GM15510 (cell line): ENCODE results near the gene PRRT1.

Experiments used
- POLR2A ChIP-seq: IDR thresholded peaks from 3 replicates; pipeline ENCODE4 v1.6.1; 2011; ENCODE audit warnings: borderline replicate concordance; ENCODE audit not compliant: insufficient read length; ENCODE audit errors: extremely low read depth

The PRRT1 gene

DNA sequence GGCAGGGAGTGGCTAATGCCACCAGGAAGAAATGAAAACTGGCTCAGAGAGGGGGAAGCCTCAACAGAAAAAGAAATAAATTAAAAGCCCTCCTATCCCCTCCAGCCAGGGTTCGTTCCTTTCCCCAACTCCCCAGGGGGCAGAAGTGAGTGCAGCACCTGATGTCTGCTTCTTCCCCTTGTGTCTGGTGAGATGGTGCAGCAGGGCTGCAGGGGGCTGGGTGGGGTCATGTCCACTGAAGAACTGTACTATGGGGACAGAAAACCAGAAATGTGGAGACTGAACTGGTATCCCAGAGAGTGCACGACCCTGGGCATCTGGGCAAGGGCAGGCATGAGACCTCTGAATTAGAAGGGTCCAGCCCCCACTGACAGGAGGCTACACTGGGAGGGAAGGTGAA is 16.6 kb upstream of the PRRT1 start:
- no peak for TF ChIP-seq POLR2A

DNA sequence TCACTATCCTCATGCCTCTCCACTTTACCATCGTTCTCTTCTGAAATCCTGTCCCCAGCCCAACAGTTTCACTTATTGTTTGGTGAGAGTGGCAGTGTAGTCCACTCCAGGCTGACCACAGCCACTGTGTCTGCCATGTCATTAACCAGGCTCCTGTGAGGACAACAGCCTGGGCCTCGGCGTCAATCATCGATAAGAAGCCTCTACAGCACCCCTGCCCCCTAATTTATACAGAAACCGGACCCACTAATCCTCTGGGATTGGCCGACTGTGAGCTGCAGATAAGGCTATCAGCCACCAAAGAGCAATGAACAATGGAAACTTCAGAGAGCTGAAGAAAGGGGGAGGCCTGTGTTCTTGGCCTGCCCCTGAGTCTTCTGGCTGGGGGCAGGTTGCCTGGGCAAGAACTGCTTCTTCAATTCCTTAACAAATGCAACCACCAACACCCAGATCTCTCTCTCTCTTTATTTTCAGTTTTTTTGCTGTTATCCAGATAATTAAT is 16.1 kb upstream of the PRRT1 start:
- no peak for TF ChIP-seq POLR2A

DNA sequence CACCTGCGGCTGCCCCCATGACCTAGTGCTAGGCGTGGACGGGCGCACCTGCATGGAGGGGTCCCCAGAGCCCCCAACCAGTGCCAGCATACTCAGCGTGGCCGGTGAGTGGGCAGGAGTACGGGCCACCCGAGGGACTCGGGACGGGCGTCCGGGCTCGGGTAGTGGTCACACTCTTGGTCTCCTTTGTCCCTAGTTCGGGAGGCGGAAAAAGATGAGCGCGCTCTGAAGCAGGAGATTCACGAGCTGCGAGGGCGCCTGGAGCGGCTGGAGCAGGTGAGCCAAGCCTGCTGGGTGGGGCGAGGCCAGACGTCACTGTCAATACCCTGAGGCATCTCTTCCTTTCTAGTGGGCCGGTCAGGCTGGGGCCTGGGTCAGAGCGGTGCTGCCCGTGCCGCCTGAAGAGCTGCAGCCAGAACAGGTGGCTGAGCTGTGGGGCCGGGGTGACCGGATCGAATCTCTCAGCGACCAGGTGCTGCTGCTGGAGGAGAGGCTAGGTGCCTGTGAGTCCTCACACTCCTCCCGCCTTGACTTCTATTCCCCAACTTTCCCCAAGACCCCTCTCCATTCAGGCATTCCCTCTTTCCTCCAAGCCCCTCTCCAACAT is 15.5 kb upstream of the PRRT1 start:
- TF ChIP-seq POLR2A = no peak

DNA sequence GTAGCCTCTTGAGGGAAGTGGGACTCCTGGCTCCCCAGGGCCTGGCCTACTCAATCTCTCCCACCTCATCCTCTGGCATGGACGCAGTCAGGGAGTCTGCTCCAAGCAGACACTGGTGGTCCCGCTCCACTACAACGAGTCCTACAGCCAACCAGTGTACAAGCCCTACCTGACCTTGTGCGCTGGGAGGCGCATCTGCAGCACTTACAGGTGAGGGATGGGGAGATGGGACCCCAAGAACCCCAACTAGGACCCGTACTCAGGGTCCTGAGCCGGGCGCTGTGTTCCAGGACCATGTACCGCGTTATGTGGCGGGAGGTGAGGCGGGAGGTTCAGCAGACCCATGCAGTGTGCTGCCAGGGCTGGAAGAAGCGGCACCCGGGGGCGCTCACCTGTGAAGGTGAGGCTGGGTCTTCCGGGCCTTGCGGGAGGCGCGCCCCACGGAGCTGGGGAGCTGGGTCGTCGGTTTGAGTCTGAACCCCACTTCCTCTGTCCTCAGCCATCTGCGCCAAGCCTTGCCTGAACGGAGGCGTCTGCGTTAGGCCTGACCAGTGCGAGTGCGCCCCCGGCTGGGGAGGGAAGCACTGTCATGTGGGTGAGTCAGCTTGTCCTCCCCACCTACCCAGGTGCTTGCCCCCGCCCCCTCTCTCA is 14.8 kb upstream of the PRRT1 start:
- TF ChIP-seq POLR2A = no peak

DNA sequence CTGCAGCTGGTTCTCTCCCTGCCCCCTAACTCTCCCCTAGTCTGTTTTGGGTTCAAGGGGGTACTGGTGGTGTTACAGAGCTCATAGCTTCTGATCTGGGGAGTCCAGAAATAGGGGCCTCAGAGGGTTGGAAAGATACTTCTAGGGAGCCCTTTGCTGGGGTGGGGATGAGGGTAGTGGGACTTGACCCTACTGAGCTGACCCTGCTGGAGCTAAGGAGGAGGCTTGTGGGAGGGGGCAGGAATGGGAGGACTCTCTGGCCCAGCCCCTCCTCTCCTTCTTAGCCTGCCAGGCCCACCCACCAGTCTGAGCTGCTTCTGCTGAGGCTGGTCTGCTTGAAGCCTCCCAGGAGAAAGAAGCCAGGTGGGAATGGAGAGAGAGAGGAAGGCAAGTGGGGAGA is 12.6 kb upstream of the PRRT1 start, which contains the start of gene EGFL8:
Gene EGFL8 (plus strand): TSS at position 301 of the 400 bp plus-strand sequence. CDS start 1,571 bp downstream, outside the sequence.
- TF ChIP-seq POLR2A = no peak

GRCh38 chr6:32163559-32164258 is 12.0 kb upstream of the PRRT1 start:
- TF ChIP-seq POLR2A = no peak

GRCh38 chr6:32158052-32158451 is 6.3 kb upstream of the PRRT1 start:
- no peak for TF ChIP-seq POLR2A

- no peak for TF ChIP-seq POLR2A
Measured at GRCh38 chr6:32156891-32157290, 5.2 kb upstream of the PRRT1 start.

- TF ChIP-seq POLR2A = no peak
Measured at GRCh38 chr6:32154514-32155161, 2.9 kb upstream of the PRRT1 start.

DNA sequence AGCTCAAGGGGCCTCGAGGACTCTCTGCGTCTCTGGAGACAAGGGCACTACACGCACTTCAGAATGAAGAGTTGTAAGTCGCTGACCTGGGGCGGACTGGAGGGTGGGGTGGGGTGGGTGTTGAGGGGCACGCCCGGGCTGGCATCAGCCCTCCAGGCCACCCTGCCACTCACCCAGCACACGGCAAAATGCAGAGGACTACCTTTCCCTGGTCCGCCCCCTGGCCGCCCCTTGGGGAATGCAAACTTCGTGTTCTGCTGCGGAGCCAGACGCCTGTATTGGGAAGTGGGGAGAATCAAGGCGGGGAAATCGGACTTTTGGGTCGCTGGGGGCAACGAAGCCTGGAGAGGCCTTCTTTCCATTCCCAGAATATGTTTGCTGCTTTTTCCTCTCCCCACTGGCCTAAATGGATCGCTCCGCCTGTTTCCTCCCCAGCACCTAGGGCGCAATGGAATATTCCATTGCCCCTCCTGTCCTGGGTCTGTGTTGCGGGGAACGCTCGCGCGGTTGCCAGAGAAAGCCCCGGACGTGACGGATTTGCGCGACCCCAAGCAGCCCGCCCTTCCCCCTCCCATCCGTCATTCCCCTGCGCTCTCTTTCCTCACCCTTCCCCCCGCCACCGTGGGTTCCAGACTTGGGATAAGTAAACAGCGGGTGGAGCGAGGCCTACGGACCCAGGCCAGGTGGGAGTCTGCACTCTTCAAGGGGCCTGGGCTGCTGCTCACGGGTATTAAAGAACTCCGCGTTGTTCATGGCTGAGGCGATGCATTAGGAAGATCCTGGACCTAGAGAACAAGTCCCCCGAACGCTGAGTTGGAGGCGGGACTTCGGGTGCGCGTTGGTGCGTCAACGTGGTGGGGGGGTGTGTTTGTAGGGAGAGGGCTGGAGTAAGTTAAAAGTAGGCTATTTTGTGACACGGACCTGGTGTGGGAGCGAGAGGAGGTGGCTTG is 2.1 kb upstream of the PRRT1 start, which contains the start of gene PPT2:
Gene PPT2 (plus strand): TSS at position 578 of the 950 bp plus-strand sequence. CDS start 454 bp downstream, outside the sequence.
- peak; percentile 24 for TF ChIP-seq POLR2A

DNA sequence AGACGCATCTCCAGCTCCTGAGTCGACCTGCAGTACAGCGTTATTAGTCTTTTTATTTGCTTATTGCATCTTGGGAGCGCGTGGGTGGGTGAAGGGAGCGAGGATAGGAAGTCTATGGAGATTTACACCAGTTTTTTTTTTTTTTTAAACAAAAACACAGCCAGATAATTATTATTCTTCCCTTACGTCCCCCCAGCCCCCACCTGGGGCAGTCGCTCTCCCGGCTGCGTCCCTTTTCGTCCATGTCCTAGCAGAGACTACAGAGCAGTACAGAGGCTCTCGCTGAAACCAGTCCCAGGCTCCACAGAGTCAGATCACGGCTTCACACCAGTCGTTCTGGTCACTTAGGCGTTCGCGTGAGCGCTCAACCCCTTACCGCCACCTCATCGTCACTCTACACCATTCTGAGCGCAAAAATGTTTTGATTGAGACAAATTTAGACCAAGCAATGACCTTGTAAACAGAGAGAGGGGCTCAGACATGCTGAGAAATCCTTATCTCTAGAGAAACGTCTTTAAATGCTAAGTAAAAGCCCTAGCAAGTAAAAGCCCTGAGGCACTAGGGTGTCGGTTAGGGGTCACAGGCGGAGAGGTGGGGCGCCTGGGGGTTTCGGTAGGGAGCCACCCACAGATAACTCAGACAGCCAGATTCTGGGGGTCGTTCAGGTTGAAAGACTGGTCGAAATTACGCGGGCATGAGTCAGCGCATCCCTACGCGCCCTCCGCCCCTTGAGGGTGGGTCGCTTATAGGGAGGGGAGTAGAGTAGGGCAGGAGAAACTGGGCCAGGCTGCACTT is 1.2 kb upstream of the PRRT1 start:
- no peak for TF ChIP-seq POLR2A

- TF ChIP-seq POLR2A = no peak
Measured at GRCh38 chr6:32151181-32151862, 417 bp downstream of the PRRT1 start.

GRCh38 chr6:32149932-32150870 is 1.5 kb downstream of the PRRT1 start:
- no peak for TF ChIP-seq POLR2A
